GM12874 (cell line): Measurements from ENCODE around the gene MSL1.

ENCODE experiments used
- CTCF ChIP-seq: IDR thresholded peaks from 2 replicates; pipeline ENCODE4 v1.5.1; 2011; ENCODE audit warnings: low read depth, mild to moderate bottlenecking, control low read depth, low read length, moderate library complexity; ENCODE audit not compliant: insufficient read depth

Gene MSL1

GRCh38 chr17:40098846-40099618, 22.7 kb upstream of the MSL1 start:
- TF ChIP-seq CTCF = no peak

DNA sequence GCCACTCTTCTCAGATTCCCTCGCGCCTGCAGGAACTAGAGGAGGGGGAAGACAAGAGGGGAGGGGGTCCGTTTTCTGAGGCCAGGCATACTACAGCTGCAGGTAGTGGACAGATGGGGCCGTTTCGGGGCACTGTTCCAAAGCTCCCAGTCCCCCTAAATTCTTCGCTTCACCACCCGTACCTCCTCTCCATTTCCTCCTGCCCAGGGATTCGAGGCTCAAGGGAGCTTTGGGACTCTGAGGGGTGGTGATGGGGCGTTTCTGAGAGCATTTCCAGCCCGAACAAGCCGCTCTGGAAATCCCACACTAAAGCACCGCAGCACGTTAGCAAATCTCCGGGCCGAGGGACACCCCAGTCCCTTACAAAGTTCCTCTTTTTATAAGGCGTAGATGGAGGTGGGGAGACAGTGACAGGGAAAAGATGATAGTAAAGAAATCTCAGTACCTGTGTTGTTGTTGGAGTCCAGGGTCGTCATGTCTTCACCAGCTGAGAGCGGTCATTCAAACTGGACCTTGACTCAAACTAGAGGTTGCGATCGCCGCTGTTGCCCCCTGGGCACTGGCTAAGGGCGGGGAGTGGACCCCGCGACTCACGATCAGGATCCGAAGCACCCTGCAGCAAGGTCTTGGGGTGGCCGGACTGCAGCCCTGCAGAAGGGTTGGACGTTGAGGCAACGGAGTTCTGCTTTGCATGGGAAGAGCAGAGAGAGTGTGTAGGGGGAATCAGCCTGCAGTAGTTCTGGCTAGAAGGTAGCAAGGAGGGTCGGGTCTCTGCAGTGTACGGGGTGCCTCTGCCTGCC, 22.0 kb upstream of the MSL1 start:
- no peak for TF ChIP-seq CTCF

GRCh38 chr17:40100419-40100668, 21.4 kb upstream of the MSL1 start, which contains the start of gene NR1D1:
Gene NR1D1, minus strand, starts transcription at chr17:40100589. Its CDS starts 495 bp downstream, at chr17:40100094.
- TF ChIP-seq CTCF = no peak

DNA sequence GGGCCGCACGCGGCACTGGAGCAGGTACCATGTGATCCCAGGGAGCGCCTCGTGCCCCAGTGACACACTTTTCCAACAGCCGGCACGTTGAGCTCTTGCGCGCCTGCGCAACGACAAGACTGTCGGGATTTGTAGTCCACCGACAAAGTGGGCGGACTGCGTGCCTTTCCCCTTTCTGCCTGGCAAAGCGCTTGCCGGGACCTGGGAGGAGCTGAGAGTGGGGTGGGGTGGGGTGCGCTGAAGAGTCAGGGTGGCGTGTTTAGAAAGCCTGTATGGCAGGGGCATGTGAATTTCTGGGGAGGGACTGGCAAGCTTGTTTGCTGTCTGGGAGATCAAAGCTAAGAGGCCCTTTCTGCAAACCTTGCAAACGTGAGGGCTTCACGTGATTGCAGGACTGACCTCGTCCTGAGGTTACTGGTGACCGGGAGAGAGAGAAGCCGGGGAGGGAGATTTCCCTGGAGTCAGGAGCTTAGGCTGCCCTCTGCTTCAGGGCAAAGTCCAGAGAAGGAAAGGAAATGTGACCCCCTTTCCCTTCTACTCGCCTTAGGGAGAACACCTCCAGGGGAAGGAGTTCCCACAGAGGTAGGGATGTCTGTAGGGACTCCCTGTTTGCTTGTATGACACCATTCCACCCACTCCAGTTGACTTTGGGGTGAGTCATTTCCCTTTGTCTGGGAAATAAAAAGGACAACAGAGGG, 21.0 kb upstream of the MSL1 start:
- no peak for TF ChIP-seq CTCF

DNA sequence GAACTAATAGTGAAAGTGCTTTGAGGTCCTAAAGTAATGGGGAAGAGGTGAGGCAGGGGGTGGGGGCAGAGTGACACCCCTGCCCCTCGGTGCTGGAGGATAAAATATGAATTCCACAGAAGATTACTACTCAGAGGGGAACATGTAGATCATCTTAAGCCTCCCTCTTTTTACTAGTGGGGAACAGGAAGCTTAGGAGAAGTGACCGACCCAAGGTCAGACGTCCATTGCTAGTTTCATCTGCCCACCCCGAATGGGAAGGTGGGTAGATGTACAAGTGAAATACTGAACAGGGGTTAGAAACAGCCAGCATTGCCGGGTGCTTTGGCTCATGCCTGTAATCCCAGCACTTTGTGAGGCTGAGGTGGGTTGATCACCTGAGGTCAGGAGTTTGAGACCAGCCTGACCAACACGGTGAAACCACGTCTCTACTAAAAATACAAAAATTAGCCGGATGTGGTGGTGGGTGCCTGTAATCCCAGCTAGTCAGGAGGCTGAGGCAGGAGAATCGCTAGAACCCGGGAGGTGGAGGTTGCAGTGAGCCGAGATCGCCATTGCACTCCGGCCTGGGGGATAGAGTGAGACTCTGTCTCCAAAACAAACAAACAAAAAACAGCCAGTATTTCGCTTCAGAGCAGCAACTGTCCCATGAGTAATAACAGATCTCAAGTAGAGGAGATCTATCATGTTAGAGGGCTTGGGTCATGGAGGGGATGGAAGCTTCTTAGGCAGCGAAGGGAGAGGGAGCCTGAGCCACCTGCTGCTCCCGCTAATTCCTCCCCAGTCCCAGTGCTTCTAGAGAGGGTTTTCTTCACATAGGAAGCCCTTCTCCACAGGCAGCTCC, 20.2 kb upstream of the MSL1 start:
- TF ChIP-seq CTCF = no peak

DNA sequence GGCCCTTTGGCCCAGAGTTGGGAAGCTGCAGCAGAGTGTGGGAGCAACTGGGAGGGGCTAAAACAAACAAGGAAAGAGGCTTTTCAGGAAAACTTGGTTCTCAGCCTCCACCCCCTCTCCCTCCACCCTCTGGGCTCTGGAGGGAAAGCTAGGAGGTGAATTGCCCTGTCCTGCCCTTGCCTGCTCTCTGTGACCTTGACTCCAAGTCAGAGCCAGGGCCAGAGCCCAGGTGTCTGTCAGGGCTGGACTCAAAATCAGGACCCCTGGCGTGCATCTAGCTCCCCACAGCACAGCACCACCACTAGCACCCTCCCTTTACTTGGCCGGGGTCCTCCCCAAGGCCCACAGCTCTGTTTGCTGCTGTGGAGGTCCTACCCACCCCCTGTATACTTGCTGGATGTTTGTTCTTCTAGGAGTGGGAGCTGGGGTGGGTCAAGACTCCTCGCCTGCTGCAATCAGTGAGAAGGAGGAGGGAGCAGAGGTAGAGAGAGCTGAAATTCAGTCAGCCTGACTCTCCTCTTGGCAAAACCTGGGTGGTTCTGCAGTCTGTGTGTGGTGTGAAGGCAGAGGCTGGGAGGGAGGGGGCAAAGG, 18.6 kb upstream of the MSL1 start:
- TF ChIP-seq CTCF = no peak
